ENCODE results near the gene KLHL14.

The KLHL14 gene

GRCh38 chr18:32629981-32630700 is 142.7 kb downstream of the KLHL14 start:
- DNase-seq, result no peak

GRCh38 chr18:32629292-32629691 is 143.5 kb downstream of the KLHL14 start:
- DNase-seq, result no peak

GRCh38 chr18:32624182-32624723 is 148.6 kb downstream of the KLHL14 start:
- DNase-seq, result no peak

- no peak for DNase-seq
Measured at GRCh38 chr18:32623563-32623962, 149.3 kb downstream of the KLHL14 start.
